Measurements from ENCODE around the gene RBM15.

Gene RBM15

DNA sequence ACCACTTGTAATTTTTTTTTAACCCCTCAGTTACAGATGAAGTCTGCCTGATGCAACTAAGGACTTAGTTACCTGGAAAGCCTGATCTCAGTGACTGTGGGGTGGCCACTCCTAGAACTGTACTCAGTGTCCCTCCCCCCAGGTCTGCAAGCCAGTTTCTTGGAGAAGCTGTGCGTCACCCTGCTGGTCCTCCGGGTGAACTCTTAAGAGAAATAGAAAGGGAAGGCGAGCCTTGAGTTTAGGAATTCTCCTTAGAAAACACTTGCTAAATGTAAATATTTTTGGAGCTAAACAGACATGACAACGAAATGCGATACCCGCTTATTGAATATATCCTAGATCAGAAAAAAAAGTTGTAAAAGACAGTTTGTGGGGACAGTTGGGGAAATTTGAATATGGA lies 50.9 kb downstream of the RBM15 start:
- no peaks in the 10 kb centered on the region for H3K27me3 ChIP-seq (replicated peaks; ENCODE audit: control insufficient read depth, insufficient read depth, low read length)
- H3K36me3 ChIP-seq (ENCODE audit: control insufficient read depth, insufficient read depth, low read length) = no peaks in the 10 kb centered on the region
- no peak overlapping the region for H3K4me3 ChIP-seq (replicated peaks; ENCODE audit: low read depth, low read length)
- TF ChIP-seq, protein P1, sequence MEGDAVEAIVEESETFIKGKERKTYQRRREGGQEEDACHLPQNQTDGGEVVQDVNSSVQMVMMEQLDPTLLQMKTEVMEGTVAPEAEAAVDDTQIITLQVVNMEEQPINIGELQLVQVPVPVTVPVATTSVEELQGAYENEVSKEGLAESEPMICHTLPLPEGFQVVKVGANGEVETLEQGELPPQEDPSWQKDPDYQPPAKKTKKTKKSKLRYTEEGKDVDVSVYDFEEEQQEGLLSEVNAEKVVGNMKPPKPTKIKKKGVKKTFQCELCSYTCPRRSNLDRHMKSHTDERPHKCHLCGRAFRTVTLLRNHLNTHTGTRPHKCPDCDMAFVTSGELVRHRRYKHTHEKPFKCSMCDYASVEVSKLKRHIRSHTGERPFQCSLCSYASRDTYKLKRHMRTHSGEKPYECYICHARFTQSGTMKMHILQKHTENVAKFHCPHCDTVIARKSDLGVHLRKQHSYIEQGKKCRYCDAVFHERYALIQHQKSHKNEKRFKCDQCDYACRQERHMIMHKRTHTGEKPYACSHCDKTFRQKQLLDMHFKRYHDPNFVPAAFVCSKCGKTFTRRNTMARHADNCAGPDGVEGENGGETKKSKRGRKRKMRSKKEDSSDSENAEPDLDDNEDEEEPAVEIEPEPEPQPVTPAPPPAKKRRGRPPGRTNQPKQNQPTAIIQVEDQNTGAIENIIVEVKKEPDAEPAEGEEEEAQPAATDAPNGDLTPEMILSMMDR (IDR thresholded peaks at IDR 0.05; ENCODE audit: insufficient read depth, low read length, poor library complexity, severe bottlenecking) = no peak
- DNase-seq (ENCODE audit: extremely low read depth, insufficient read length) = no peak

DNA sequence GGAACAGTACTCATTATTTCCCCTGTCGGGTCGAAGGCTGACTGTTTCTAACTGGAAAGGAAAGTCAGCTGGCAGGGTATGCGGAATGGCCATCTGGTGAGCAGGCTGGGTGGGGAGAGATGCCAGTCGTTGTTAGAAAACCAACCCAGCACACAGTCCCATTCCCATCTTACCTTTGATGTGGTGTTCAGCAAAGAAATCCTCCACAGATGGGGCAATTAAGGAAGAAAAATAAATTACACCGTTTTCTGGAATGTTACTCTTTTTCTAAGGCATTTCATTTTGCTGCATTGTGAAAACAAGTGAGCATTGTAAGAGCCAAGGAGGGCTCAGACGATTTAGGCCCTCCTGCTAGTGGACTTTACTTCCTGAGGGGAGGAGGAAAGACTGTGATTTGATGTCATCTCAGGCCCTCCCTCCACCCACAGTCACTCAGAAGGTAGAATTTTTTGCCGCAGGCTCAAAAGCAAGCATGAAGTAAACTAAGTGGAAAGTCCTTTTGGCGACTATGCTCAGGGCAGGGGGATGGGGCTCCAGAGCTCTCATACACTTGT lies 51.6 kb downstream of the RBM15 start, which contains the start of gene SLC16A4:
Gene SLC16A4 (minus strand): TSS at position 335 of the 554 bp plus-strand sequence. CDS start 1,703 bp downstream, outside the sequence.
- DNase-seq (ENCODE audit: extremely low read depth, insufficient read length) = no peak
- Histone ChIP-seq H3K36me3 (ENCODE audit: control insufficient read depth, insufficient read depth, low read length) (no peaks in the 10 kb centered on the region; the same call in 1 of the 2 replicates), H3K4me3 (replicated peaks; ENCODE audit: low read depth, low read length) (no peak within 1 kb of the TSS), H3K27me3 (replicated peaks; ENCODE audit: control insufficient read depth, insufficient read depth, low read length) (no peaks in the 10 kb centered on the region)
- TF ChIP-seq, protein P1 (IDR thresholded peaks at IDR 0.05; ENCODE audit: insufficient read depth, low read length, poor library complexity, severe bottlenecking) = no peak

DNA sequence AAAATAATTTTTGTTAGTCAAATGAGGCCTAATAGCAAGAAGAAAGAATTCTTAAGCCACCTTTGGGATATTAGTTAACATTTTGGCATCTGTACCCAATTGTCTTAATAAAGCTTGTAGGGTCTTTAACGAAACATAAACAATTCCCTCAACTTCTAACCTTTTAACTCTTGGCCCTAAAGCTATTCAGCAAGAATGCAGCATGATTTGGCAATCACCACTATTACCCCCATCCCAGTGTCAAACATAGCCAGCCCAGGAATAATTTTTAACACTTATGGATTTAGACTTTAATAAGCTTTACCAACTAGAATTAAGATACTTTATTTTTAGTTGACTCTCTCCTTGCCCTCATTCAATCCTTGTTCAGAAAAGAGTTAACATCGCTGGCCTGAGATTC lies 54.1 kb downstream of the RBM15 start:
- H3K4me3 ChIP-seq (replicated peaks; ENCODE audit: low read depth, low read length) = no peak overlapping the region
- no peak for DNase-seq (ENCODE audit: extremely low read depth, insufficient read length)
- no peaks in the 10 kb centered on the region; the same call in 1 of the 2 replicates for H3K36me3 ChIP-seq (ENCODE audit: control insufficient read depth, insufficient read depth, low read length)
- TF ChIP-seq, protein P1 (IDR thresholded peaks at IDR 0.05; ENCODE audit: insufficient read depth, low read length, poor library complexity, severe bottlenecking) = no peak
- H3K27me3 ChIP-seq (replicated peaks; ENCODE audit: control insufficient read depth, insufficient read depth, low read length) = no peaks in the 10 kb centered on the region

DNA sequence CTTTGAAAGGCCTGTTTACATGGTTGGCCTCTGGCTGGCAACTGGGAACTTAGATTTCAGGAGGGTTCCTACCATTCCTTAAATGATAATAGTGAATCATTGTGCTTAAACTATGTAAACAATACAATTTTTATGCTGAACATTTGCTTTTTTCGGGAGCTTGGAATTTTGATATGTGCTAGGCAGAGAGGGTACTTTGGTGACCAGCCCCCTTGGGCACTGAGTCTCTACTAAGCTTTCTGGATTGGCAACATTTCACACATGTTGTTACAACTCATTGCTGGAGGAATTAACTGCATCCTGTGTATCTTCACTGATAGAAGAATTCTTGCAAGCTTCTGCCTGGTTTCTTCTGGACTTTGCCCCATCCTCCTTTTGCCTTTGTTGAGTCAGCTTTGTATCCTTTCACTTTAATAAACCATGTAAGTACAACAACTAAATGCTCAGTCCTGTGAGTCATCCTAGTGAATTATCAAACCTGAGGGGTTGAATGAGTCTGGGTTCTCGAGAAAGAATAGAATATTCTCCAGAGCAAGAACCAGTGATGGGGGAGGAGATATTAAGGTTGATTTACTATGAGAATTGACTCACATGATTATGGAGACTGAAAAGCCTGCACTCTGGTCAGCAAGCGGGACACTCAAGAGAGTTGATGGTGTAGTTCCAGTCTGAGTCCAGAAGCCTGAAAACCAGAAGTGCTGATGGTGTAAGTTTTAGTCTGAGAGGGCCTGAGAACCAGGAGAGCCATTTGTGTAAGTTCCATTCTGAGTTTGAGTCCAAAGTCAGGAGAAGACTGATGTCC lies 54.7 kb downstream of the RBM15 start:
- no peak for DNase-seq (ENCODE audit: extremely low read depth, insufficient read length)
- H3K36me3 ChIP-seq (ENCODE audit: control insufficient read depth, insufficient read depth, low read length) = no peaks in the 10 kb centered on the region; the same call in 1 of the 2 replicates
- H3K4me3 ChIP-seq (replicated peaks; ENCODE audit: low read depth, low read length) = no peak overlapping the region
- TF ChIP-seq, protein P1 (IDR thresholded peaks at IDR 0.05; ENCODE audit: insufficient read depth, low read length, poor library complexity, severe bottlenecking) = no peak
- H3K27me3 ChIP-seq (replicated peaks; ENCODE audit: control insufficient read depth, insufficient read depth, low read length) = no peaks in the 10 kb centered on the region

DNA sequence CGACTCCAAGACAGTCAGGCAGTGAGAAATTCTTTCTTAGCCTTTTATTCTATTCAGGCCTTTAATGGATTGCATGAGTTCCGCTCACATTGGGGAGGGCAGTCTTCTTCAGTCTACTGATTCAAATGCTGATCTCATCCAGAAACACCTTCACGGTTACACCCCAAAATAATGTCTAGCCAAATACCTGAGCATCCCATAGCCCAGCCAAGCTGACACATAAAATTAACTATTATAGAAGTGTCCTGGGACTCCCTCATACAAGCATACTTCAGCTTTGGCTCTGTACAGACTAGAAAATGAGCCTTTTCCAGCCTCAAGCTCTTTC lies 55.3 kb downstream of the RBM15 start:
- Histone ChIP-seq H3K4me3 (replicated peaks; ENCODE audit: low read depth, low read length) (no peak overlapping the region), H3K36me3 (ENCODE audit: control insufficient read depth, insufficient read depth, low read length) (no peaks in the 10 kb centered on the region; the same call in 1 of the 2 replicates), H3K27me3 (replicated peaks; ENCODE audit: control insufficient read depth, insufficient read depth, low read length) (no peaks in the 10 kb centered on the region)
- TF ChIP-seq, protein P1 (IDR thresholded peaks at IDR 0.05; ENCODE audit: insufficient read depth, low read length, poor library complexity, severe bottlenecking) = no peak
- no peak for DNase-seq (ENCODE audit: extremely low read depth, insufficient read length)
